H1 (cell line): Measurements from ENCODE around the gene PDE1C. TPM values are rescaled to one million over a fixed set of nuclear protein-coding genes. Genes with fewer than 3 reads are reported as not detected.

ENCODE experiments used
- ATF2 ChIP-seq: IDR thresholded peaks from 2 replicates; pipeline ENCODE4 v1.6.1; 2012; ENCODE audit warnings: low read length, inconsistent platforms
- ATF3 ChIP-seq: IDR thresholded peaks from 2 replicates; pipeline ENCODE4 v1.6.1; 2011; ENCODE audit warnings: low read depth, mild to moderate bottlenecking, low read length; ENCODE audit not compliant: insufficient read depth
- CEBPB ChIP-seq: IDR thresholded peaks from 2 replicates; pipeline ENCODE4 v1.6.1; 2012; ENCODE audit warnings: low read depth, low read length
- CTBP2 ChIP-seq: IDR thresholded peaks from 2 replicates; pipeline ENCODE4 v1.7.0; 2011; ENCODE audit warnings: borderline replicate concordance, mild to moderate bottlenecking, moderate library complexity, mixed read lengths, low read length; ENCODE audit not compliant: insufficient read depth, insufficient read length
- CTCF ChIP-seq, 3 experiments: IDR thresholded peaks; 1 replicate in 2 of 3; 2 replicates in 1 of 3; pipeline versions ENCODE4 v1.5.1 to v1.6.1; 2011; ENCODE audit warnings: low read length in 3 of 3, mild to moderate bottlenecking in 3 of 3, inconsistent platforms in 2 of 3, low read depth in 1 of 3, moderate library complexity in 1 of 3; ENCODE audit not compliant: insufficient read depth in 1 of 3; ENCODE audit errors: control extremely low read depth in 1 of 3
- GTF2F1 ChIP-seq: IDR thresholded peaks from 2 replicates; pipeline ENCODE4 v1.6.1; 2012; ENCODE audit warnings: low read depth, low read length, improper control_type of control experiment, borderline replicate concordance
- MAX ChIP-seq: IDR thresholded peaks from 2 replicates; pipeline ENCODE4 v1.6.1; 2012; ENCODE audit warnings: inconsistent platforms
- RAD21 ChIP-seq, 2 experiments: IDR thresholded peaks in 1 of 2; conservative IDR thresholded peaks in 1 of 2; 2 replicates each; pipeline ENCODE4 v1.6.1; 2011; ENCODE audit warnings: low read depth in 2 of 2, low read length in 2 of 2, improper control_type of control experiment in 1 of 2, inconsistent platforms in 1 of 2, mild to moderate bottlenecking in 1 of 2, moderate library complexity in 1 of 2
- RBBP5 ChIP-seq: IDR thresholded peaks from 2 replicates; pipeline ENCODE4 v1.7.1; 2012; ENCODE audit warnings: low read depth, mild to moderate bottlenecking, inconsistent platforms, low read length, moderate library complexity, borderline replicate concordance
- TAF1 ChIP-seq: IDR thresholded peaks from 2 replicates; pipeline ENCODE4 v1.6.1; 2011; ENCODE audit warnings: mild to moderate bottlenecking, low read depth, low read length
- TBP ChIP-seq: IDR thresholded peaks from 2 replicates; pipeline ENCODE4 v1.6.1; 2011; ENCODE audit warnings: low read depth, low read length, improper control_type of control experiment
- USF2 ChIP-seq: IDR thresholded peaks from 2 replicates; pipeline ENCODE4 v1.6.1; 2011; ENCODE audit warnings: low read length, improper control_type of control experiment
- polyA plus RNA-seq, 7 experiments: library from polyadenylated mRNA; depleted of rRNA in 3 of 7; stranded (reverse) in 5 of 7; unstranded in 2 of 7; fragments of >200 nt in 5 of 7; fragments of 200-250 nt in 2 of 7; gene quantifications; 1 replicate in 5 of 7; 2 replicates in 1 of 7; 4 replicates in 1 of 7; pipeline versions ENCODE4 v1.2.1 to v1.2.3, GENCODE V29; 2011 to 2013; ENCODE audit warnings: missing spikeins in 2 of 7, mixed read lengths in 2 of 7
- total RNA-seq: library from RNA; stranded (reverse); fragmentation: NEBNext Ultra II Directional; extraction: Animal tissue kit (Norgen Biotek cat#: 25700); gene quantifications from 2 replicates; pipeline ENCODE4 v1.2.1, GENCODE V29; 2021

Gene PDE1C
- total and polyA plus RNA-seq, 2 of the 8 experiments (the other 6 are each of a cell fraction or from before 2014, with no cell fraction given): 0.11 to 1.1 TPM

GRCh38 chr7:31735991-31736982 is 333.9 kb downstream of the PDE1C start (continued):
- TF ChIP-seq TAF1: no peak
- no peak for TF ChIP-seq USF2
- no peak for TF ChIP-seq CTBP2
- no peak for TF ChIP-seq ATF2
- TF ChIP-seq GTF2F1: no peak
- peak; percentile 99 to 100 for TF ChIP-seq RAD21 (IDR thresholded peaks at IDR 0.05 in 1 of 2, conservative IDR thresholded peaks at IDR 0.05 in 1 of 2; ENCODE audit: low read depth in 2 of 2, low read length in 2 of 2)
- no peak for TF ChIP-seq CEBPB
- TF ChIP-seq TBP: no peak
- TF ChIP-seq MAX: no peak
- no peak for TF ChIP-seq ATF3
- peak; percentile 58 to 92 (median 91) for TF ChIP-seq CTCF (IDR thresholded peaks at IDR 0.05; ENCODE audit: control extremely low read depth in 1 of 3, insufficient read depth in 1 of 3, low read depth in 1 of 3, low read length in 3 of 3)
- TF ChIP-seq RBBP5: no peak
- TF ChIP-seq, all 59 proteins: peak for 3
